OCI-LY7 (cell line): Measurements from ENCODE around the gene FASTKD1.

Experiments
- EZH2phosphoT487 ChIP-seq: fragments of 200-600 bp; sonication (generic); IDR thresholded peaks from 2 replicates; pipeline ENCODE4 v1.6.1; 2018; ENCODE audit warnings: low read depth, borderline replicate concordance, mild to moderate bottlenecking, mixed run types, antibody characterized with exemption, low read length, moderate library complexity, mixed read lengths
- TF ChIP-seq, protein P1 (sequence below): fragments of 200-600 bp; sonication (generic); conservative IDR thresholded peaks from 2 replicates; pipeline ENCODE4 v1.5.1; 2014; ENCODE audit warnings: mild to moderate bottlenecking, antibody characterized with exemption, low read length, moderate library complexity, mixed read lengths

DNA sequence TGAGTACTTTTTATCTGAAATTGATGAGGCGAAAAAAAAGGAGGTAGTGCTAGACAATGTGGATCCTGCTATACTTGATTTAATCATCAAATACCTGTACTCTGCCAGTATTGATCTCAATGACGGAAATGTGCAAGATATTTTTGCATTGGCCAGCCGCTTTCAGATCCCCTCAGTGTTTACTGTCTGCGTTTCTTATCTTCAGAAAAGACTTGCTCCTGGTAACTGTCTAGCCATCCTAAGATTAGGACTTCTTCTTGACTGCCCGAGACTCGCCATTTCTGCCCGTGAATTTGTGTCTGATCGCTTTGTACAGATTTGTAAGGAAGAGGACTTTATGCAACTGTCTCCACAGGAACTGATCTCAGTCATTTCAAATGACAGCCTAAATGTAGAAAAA lies 63.7 kb downstream of the FASTKD1 start:
- TF ChIP-seq EZH2phosphoT487 = no peak
- TF ChIP-seq, protein P1, sequence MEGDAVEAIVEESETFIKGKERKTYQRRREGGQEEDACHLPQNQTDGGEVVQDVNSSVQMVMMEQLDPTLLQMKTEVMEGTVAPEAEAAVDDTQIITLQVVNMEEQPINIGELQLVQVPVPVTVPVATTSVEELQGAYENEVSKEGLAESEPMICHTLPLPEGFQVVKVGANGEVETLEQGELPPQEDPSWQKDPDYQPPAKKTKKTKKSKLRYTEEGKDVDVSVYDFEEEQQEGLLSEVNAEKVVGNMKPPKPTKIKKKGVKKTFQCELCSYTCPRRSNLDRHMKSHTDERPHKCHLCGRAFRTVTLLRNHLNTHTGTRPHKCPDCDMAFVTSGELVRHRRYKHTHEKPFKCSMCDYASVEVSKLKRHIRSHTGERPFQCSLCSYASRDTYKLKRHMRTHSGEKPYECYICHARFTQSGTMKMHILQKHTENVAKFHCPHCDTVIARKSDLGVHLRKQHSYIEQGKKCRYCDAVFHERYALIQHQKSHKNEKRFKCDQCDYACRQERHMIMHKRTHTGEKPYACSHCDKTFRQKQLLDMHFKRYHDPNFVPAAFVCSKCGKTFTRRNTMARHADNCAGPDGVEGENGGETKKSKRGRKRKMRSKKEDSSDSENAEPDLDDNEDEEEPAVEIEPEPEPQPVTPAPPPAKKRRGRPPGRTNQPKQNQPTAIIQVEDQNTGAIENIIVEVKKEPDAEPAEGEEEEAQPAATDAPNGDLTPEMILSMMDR = no peak
